Measurements from ENCODE around the gene BSPRY. TPM values are rescaled to one million over a fixed set of nuclear protein-coding genes. Genes with fewer than 3 reads are reported as not detected.

The BSPRY gene
- total and polyA plus RNA-seq, 2 of the 13 experiments (the other 11 are each of a cell fraction or from before 2014, with no cell fraction given): 0.09 to 0.26 TPM

GRCh38 chr9:113395000-113395861 lies 45.9 kb downstream of the BSPRY start (continued):
- TF ChIP-seq ZNF609 (CRISPR knock-in tag; IDR thresholded peaks at IDR 0.05; ENCODE audit: borderline replicate concordance) (peak; percentile 66; the same call in 1 of the 2 replicates), GATAD1 (CRISPR knock-in tag; IDR thresholded peaks at IDR 0.05) (peak; percentile 73), ZNF780A (CRISPR knock-in tag; IDR thresholded peaks at IDR 0.05) (no peak), ZNF264 (CRISPR knock-in tag; IDR thresholded peaks at IDR 0.05) (no peak), ZNF619 (CRISPR knock-in tag; IDR thresholded peaks at IDR 0.05) (no peak), ZFX (CRISPR knock-in tag; IDR thresholded peaks at IDR 0.05; ENCODE audit: low read depth) (peak; percentile 36; the same call in 1 of the 2 replicates), ZNF883 (CRISPR knock-in tag; IDR thresholded peaks at IDR 0.05; ENCODE audit: not compliant biosample characterization) (no peak), MTERF4 (CRISPR knock-in tag; IDR thresholded peaks at IDR 0.05) (0 out of 2 replicates have a peak, but pooled peaks have one; percentile 30), ETS1 (CRISPR knock-in tag; IDR thresholded peaks at IDR 0.05) (no peak), RAD51 (IDR thresholded peaks at IDR 0.05; ENCODE audit: borderline replicate concordance) (no peak), HMGA1 (CRISPR knock-in tag; conservative IDR thresholded peaks at IDR 0.05) (no peak), ZNF839 (CRISPR knock-in tag; IDR thresholded peaks at IDR 0.05; ENCODE audit: borderline replicate concordance) (no peak), YEATS4 (CRISPR knock-in tag; IDR thresholded peaks at IDR 0.05; ENCODE audit: borderline replicate concordance) (peak; percentile 29; the same call in 1 of the 2 replicates), ZNF773 (CRISPR knock-in tag; IDR thresholded peaks at IDR 0.05; ENCODE audit: borderline replicate concordance) (no peak), RXRA (CRISPR knock-in tag; IDR thresholded peaks at IDR 0.05) (peak; percentile 88; the same call in 1 of the 2 replicates), ZMAT3 (CRISPR knock-in tag; conservative IDR thresholded peaks at IDR 0.05) (peak; percentile 71; the same call in 1 of the 2 replicates), ARNT (IDR thresholded peaks at IDR 0.05) (no peak), TFDP2 (CRISPR knock-in tag; IDR thresholded peaks at IDR 0.05) (peak; percentile 44; the same call in 1 of the 2 replicates)
